Measurements from ENCODE around the gene PPBP.

Gene PPBP, protein sequence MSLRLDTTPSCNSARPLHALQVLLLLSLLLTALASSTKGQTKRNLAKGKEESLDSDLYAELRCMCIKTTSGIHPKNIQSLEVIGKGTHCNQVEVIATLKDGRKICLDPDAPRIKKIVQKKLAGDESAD

DNA sequence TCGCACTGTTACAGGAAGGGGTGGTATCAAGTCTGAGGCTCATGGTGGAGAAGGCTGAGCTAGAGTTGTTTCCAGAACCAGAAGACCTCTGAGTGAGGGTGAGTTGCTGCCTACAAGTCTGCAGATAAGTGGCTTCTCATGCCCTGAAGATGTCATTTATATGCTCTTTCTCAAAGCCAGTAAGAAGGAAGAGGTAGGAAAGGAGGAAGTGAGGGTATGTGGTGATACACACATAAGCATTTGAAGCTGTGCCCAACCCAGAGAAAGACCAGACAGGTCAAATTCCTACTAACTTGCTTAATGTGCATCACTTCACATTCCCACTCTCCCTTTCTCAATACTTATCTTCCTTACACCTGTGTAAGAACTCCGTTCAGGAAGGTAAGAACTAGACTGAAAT, at the start of gene PPBP:
PPBP (minus strand) TSS at position 130 of the 400 bp plus-strand sequence; CDS start at position 43, 87 bp downstream.
- no peaks in the 10 kb centered on the region for H3K9me3 ChIP-seq (ENCODE audit: control insufficient read depth in 1 of 2, low read length in 2 of 2)
- no peak within 1 kb of the TSS for H3K4me3 ChIP-seq (ENCODE audit: low read depth in 1 of 2, low read length in 2 of 2)
- H3K27ac ChIP-seq (ENCODE audit: low read length), result no peak within 1 kb of the TSS
- no peaks in the 10 kb centered on the region for H3K36me3 ChIP-seq (ENCODE audit: control insufficient read depth in 1 of 2, insufficient read depth in 2 of 2, low read length in 2 of 2)
- H3K27me3 ChIP-seq (ENCODE audit: low read depth, low read length), result no peaks in the 10 kb centered on the region
- H3K4me1 ChIP-seq (ENCODE audit: control insufficient read depth in 1 of 2, insufficient read depth in 2 of 2, low read length in 2 of 2), result no peaks in the 10 kb centered on the region

DNA sequence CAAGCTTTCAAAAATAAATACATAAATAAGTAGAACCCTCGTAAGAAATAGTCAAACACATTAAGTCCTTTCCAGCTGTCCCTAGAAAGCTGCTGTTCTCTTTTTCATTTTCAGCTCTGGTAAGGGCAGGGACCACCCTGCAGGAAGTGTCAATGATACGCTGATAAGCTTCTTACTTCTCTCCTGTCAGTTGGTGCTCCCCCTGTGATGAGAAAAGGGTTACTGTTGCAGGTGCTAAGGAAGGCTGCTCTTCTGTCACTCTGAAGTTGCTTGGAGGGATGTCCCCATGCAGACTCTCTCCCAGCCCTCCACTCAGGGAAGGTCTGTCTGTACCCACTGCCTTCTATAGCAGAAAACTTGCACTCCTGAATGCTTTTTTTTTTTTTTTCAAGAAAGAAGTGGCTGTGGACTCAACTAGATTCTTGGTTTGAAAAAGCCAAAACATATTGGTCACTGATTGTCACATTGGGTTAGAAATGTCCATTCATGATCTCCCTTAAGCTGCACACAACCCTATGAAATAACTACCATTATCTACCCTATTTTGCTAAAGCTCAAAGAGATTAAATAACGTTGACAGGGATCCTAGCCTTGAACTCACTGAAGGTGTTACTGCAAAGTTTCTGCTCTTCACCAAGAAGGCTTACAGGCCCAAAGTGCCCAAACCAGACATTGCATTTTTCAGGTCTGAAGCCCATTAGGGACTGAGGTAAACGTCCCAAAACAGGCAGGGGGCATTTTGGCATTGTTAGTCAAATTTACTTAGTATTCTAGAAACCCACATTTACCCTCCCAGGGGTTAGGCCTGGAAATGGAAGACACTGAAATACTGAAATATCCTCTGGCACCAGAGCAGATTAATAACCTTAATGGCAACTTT, 49.3 kb upstream of the PPBP start:
- Histone ChIP-seq H3K36me3 (ENCODE audit: control insufficient read depth in 1 of 2, insufficient read depth in 2 of 2, low read length in 2 of 2) (no peaks in the 10 kb centered on the region), H3K4me3 (ENCODE audit: low read depth in 1 of 2, low read length in 2 of 2) (peak overlapping the region; percentile 71 to 87), H3K9me3 (ENCODE audit: control insufficient read depth in 1 of 2, low read length in 2 of 2) (no peaks in the 10 kb centered on the region), H3K27me3 (ENCODE audit: low read depth, low read length) (no peaks in the 10 kb centered on the region), H3K27ac (ENCODE audit: low read length) (no peak overlapping the region), H3K4me1 (ENCODE audit: control insufficient read depth in 1 of 2, insufficient read depth in 2 of 2, low read length in 2 of 2) (peaks cover 0 to 8% of the 10 kb centered on the region in 2 donors)

- Histone ChIP-seq H3K4me1 (ENCODE audit: control insufficient read depth in 1 of 2, insufficient read depth in 2 of 2, low read length in 2 of 2) (peaks cover 0 to 8% of the 10 kb centered on the region in 2 donors), H3K27me3 (ENCODE audit: low read depth, low read length) (no peaks in the 10 kb centered on the region), H3K27ac (ENCODE audit: low read length) (no peak overlapping the region), H3K36me3 (ENCODE audit: control insufficient read depth in 1 of 2, insufficient read depth in 2 of 2, low read length in 2 of 2) (no peaks in the 10 kb centered on the region), H3K9me3 (ENCODE audit: control insufficient read depth in 1 of 2, low read length in 2 of 2) (peaks cover 0 to 4% of the 10 kb centered on the region in 2 donors), H3K4me3 (ENCODE audit: low read depth in 1 of 2, low read length in 2 of 2) (no peak overlapping the region)
Measured at GRCh38 chr4:74033739-74034138, 45.7 kb upstream of the PPBP start.

- no peaks in the 10 kb centered on the region for H3K27me3 ChIP-seq (ENCODE audit: low read depth, low read length)
- H3K4me3 ChIP-seq (ENCODE audit: low read depth in 1 of 2, low read length in 2 of 2), result no peak overlapping the region
- no peaks in the 10 kb centered on the region for H3K4me1 ChIP-seq (ENCODE audit: control insufficient read depth in 1 of 2, insufficient read depth in 2 of 2, low read length in 2 of 2)
- H3K36me3 ChIP-seq (ENCODE audit: control insufficient read depth in 1 of 2, insufficient read depth in 2 of 2, low read length in 2 of 2), result no peaks in the 10 kb centered on the region
- peaks cover 0 to 6% of the 10 kb centered on the region in 2 donors for H3K9me3 ChIP-seq (ENCODE audit: control insufficient read depth in 1 of 2, low read length in 2 of 2)
- H3K27ac ChIP-seq (ENCODE audit: low read length), result no peak overlapping the region
Measured at GRCh38 chr4:74032064-74032463, 44.1 kb upstream of the PPBP start.

- H3K36me3 ChIP-seq (ENCODE audit: control insufficient read depth in 1 of 2, insufficient read depth in 2 of 2, low read length in 2 of 2), result no peaks in the 10 kb centered on the region
- no peak overlapping the region for H3K4me3 ChIP-seq (ENCODE audit: low read depth in 1 of 2, low read length in 2 of 2)
- peaks cover 0 to 6% of the 10 kb centered on the region in 2 donors for H3K9me3 ChIP-seq (ENCODE audit: control insufficient read depth in 1 of 2, low read length in 2 of 2)
- H3K27ac ChIP-seq (ENCODE audit: low read length), result no peak overlapping the region
- H3K4me1 ChIP-seq (ENCODE audit: control insufficient read depth in 1 of 2, insufficient read depth in 2 of 2, low read length in 2 of 2), result no peaks in the 10 kb centered on the region
- H3K27me3 ChIP-seq (ENCODE audit: low read depth, low read length), result no peaks in the 10 kb centered on the region
Measured at GRCh38 chr4:74031576-74031975, 43.6 kb upstream of the PPBP start.

GRCh38 chr4:74030285-74030684, 42.3 kb upstream of the PPBP start:
- Histone ChIP-seq H3K4me3 (ENCODE audit: low read depth in 1 of 2, low read length in 2 of 2) (no peak overlapping the region), H3K27ac (ENCODE audit: low read length) (no peak overlapping the region), H3K4me1 (ENCODE audit: control insufficient read depth in 1 of 2, insufficient read depth in 2 of 2, low read length in 2 of 2) (no peaks in the 10 kb centered on the region), H3K36me3 (ENCODE audit: control insufficient read depth in 1 of 2, insufficient read depth in 2 of 2, low read length in 2 of 2) (no peaks in the 10 kb centered on the region), H3K9me3 (ENCODE audit: control insufficient read depth in 1 of 2, low read length in 2 of 2) (peaks cover 0 to 6% of the 10 kb centered on the region in 2 donors), H3K27me3 (ENCODE audit: low read depth, low read length) (no peaks in the 10 kb centered on the region)

DNA sequence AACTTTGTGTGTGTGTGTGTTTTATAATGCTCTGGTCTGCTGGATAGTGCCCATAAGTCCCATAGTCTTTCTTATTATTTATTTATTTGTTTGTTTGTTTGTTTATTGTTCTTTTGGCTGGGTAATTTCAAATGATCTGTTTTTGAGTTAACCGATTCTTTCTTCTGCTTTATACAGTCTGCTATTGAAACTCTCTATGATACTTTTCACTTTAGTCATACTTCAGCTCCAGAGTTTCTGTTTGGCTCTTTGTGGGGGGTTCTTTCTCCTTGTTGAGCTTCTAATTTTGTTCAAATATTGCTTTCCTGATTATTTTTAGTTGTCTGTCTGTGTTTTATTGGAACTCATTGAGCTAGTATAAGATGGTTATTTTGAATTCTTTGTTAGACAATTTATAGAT, 40.5 kb upstream of the PPBP start:
- Histone ChIP-seq H3K4me3 (ENCODE audit: low read depth in 1 of 2, low read length in 2 of 2) (no peak overlapping the region), H3K9me3 (ENCODE audit: control insufficient read depth in 1 of 2, low read length in 2 of 2) (peaks cover 0 to 6% of the 10 kb centered on the region in 2 donors)

DNA sequence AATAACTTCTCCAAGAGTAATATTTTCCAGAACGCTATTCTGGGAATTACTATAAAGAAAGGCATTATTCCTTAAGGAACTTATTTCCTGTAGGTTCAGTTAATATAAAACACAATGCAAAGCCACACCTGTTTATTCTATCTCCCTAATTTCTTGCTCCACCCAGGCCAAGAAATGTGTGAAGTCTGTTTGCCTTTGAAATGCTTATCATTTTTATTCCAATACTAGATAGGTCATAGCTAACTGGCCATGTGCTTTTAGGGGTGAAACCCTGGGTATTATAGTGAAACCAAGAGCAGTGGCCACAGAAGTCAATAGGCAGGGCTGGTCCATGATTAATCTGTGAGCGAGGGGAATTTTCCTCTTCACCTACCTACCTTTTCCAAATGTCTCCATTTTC, 35.7 kb upstream of the PPBP start:
- Histone ChIP-seq H3K27ac (ENCODE audit: low read length) (peak overlapping the region; percentile 52), H3K9me3 (ENCODE audit: control insufficient read depth in 1 of 2, low read length in 2 of 2) (peaks cover 0 to 2% of the 10 kb centered on the region in 2 donors), H3K27me3 (ENCODE audit: low read depth, low read length) (no peaks in the 10 kb centered on the region), H3K36me3 (ENCODE audit: control insufficient read depth in 1 of 2, insufficient read depth in 2 of 2, low read length in 2 of 2) (no peaks in the 10 kb centered on the region), H3K4me1 (ENCODE audit: control insufficient read depth in 1 of 2, insufficient read depth in 2 of 2, low read length in 2 of 2) (no peaks in the 10 kb centered on the region), H3K4me3 (ENCODE audit: low read depth in 1 of 2, low read length in 2 of 2) (no peak overlapping the region)

More for the DNA sequence above, 40.5 kb upstream of the PPBP start:
- Histone ChIP-seq H3K27me3 (ENCODE audit: low read depth, low read length) (no peaks in the 10 kb centered on the region), H3K4me1 (ENCODE audit: control insufficient read depth in 1 of 2, insufficient read depth in 2 of 2, low read length in 2 of 2) (no peaks in the 10 kb centered on the region), H3K27ac (ENCODE audit: low read length) (no peak overlapping the region), H3K36me3 (ENCODE audit: control insufficient read depth in 1 of 2, insufficient read depth in 2 of 2, low read length in 2 of 2) (no peaks in the 10 kb centered on the region)

GRCh38 chr4:74021601-74022000, 33.6 kb upstream of the PPBP start:
- no peaks in the 10 kb centered on the region for H3K36me3 ChIP-seq (ENCODE audit: control insufficient read depth in 1 of 2, insufficient read depth in 2 of 2, low read length in 2 of 2)
- no peaks in the 10 kb centered on the region for H3K4me1 ChIP-seq (ENCODE audit: control insufficient read depth in 1 of 2, insufficient read depth in 2 of 2, low read length in 2 of 2)
- H3K27ac ChIP-seq (ENCODE audit: low read length), result no peak overlapping the region
- no peak overlapping the region for H3K4me3 ChIP-seq (ENCODE audit: low read depth in 1 of 2, low read length in 2 of 2)
- no peaks in the 10 kb centered on the region for H3K27me3 ChIP-seq (ENCODE audit: low read depth, low read length)
- H3K9me3 ChIP-seq (ENCODE audit: control insufficient read depth in 1 of 2, low read length in 2 of 2), result no peaks in the 10 kb centered on the region

- no peak overlapping the region for H3K27ac ChIP-seq (ENCODE audit: low read length)
- H3K4me3 ChIP-seq (ENCODE audit: low read depth in 1 of 2, low read length in 2 of 2), result no peak overlapping the region
- no peaks in the 10 kb centered on the region for H3K9me3 ChIP-seq (ENCODE audit: control insufficient read depth in 1 of 2, low read length in 2 of 2)
- no peaks in the 10 kb centered on the region for H3K36me3 ChIP-seq (ENCODE audit: control insufficient read depth in 1 of 2, insufficient read depth in 2 of 2, low read length in 2 of 2)
- no peaks in the 10 kb centered on the region for H3K27me3 ChIP-seq (ENCODE audit: low read depth, low read length)
- H3K4me1 ChIP-seq (ENCODE audit: control insufficient read depth in 1 of 2, insufficient read depth in 2 of 2, low read length in 2 of 2), result no peaks in the 10 kb centered on the region
Measured at GRCh38 chr4:74018771-74019170, 30.8 kb upstream of the PPBP start.

DNA sequence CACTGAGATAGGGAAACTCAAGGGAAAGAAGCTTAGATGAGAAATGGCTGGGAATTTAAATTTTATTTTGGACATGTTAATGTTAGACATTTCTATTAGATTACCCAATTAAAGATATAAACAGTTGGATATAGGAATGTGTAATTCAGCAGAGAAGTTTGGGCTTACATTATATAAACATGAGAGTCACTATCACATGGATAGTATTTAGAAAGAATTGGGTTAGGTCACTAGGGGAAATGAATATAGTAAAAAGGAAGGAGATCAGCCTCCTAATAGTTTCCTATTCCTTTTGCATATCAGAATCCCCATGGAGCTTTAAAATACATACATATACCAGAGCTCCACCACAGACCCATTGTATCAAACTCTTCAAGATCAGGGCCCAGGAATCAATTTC, 30.1 kb upstream of the PPBP start:
- Histone ChIP-seq H3K36me3 (ENCODE audit: control insufficient read depth in 1 of 2, insufficient read depth in 2 of 2, low read length in 2 of 2) (no peaks in the 10 kb centered on the region), H3K27ac (ENCODE audit: low read length) (no peak overlapping the region), H3K27me3 (ENCODE audit: low read depth, low read length) (no peaks in the 10 kb centered on the region), H3K4me3 (ENCODE audit: low read depth in 1 of 2, low read length in 2 of 2) (no peak overlapping the region), H3K9me3 (ENCODE audit: control insufficient read depth in 1 of 2, low read length in 2 of 2) (no peaks in the 10 kb centered on the region), H3K4me1 (ENCODE audit: control insufficient read depth in 1 of 2, insufficient read depth in 2 of 2, low read length in 2 of 2) (no peaks in the 10 kb centered on the region)
